ENCODE measurements around the gene CDC73.

- TF ChIP-seq, protein P1, sequence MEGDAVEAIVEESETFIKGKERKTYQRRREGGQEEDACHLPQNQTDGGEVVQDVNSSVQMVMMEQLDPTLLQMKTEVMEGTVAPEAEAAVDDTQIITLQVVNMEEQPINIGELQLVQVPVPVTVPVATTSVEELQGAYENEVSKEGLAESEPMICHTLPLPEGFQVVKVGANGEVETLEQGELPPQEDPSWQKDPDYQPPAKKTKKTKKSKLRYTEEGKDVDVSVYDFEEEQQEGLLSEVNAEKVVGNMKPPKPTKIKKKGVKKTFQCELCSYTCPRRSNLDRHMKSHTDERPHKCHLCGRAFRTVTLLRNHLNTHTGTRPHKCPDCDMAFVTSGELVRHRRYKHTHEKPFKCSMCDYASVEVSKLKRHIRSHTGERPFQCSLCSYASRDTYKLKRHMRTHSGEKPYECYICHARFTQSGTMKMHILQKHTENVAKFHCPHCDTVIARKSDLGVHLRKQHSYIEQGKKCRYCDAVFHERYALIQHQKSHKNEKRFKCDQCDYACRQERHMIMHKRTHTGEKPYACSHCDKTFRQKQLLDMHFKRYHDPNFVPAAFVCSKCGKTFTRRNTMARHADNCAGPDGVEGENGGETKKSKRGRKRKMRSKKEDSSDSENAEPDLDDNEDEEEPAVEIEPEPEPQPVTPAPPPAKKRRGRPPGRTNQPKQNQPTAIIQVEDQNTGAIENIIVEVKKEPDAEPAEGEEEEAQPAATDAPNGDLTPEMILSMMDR (IDR thresholded peaks at IDR 0.05; ENCODE audit: poor library complexity): no peak
- no peak for TF ChIP-seq EZH2 (IDR thresholded peaks at IDR 0.05; ENCODE audit: borderline replicate concordance)
- no peak for TF ChIP-seq EZH2phosphoT487 (IDR thresholded peaks at IDR 0.05; ENCODE audit: low read depth, severe bottlenecking, unreplicated experiment)
Observed at GRCh38 chr1:193284219-193284618, 162.4 kb downstream of the CDC73 start.

Measured in hepatocyte (in vitro differentiated cells).